Mucosa of stomach (tissue), 1 donor: ENCODE results near the gene ENPP7.

Experiments used
- H3K27me3 ChIP-seq: one replicate; pipeline ENCODE4 v1.7.0; 2013; ENCODE audit warnings: mild to moderate bottlenecking, low read length; ENCODE audit not compliant: control insufficient read depth, insufficient read depth
- H3K36me3 ChIP-seq: one replicate; pipeline ENCODE4 v1.7.0; 2013; ENCODE audit warnings: low read length; ENCODE audit not compliant: control insufficient read depth, insufficient read depth
- H3K4me1 ChIP-seq: one replicate; pipeline ENCODE4 v1.7.0; 2013; ENCODE audit warnings: mild to moderate bottlenecking, low read length; ENCODE audit not compliant: control insufficient read depth, insufficient read depth
- H3K4me3 ChIP-seq: one replicate; pipeline ENCODE4 v1.7.0; 2013; ENCODE audit warnings: low read length
- H3K9ac ChIP-seq: one replicate; pipeline ENCODE4 v1.7.0; 2013; ENCODE audit warnings: mild to moderate bottlenecking, low read length, moderate library complexity
- H3K9me3 ChIP-seq: one replicate; pipeline ENCODE4 v1.7.0; 2013; ENCODE audit warnings: mild to moderate bottlenecking, low read length, moderate library complexity; ENCODE audit not compliant: control insufficient read depth
- donor health status: Pancreatic carcinoma.

The ENPP7 gene

DNA sequence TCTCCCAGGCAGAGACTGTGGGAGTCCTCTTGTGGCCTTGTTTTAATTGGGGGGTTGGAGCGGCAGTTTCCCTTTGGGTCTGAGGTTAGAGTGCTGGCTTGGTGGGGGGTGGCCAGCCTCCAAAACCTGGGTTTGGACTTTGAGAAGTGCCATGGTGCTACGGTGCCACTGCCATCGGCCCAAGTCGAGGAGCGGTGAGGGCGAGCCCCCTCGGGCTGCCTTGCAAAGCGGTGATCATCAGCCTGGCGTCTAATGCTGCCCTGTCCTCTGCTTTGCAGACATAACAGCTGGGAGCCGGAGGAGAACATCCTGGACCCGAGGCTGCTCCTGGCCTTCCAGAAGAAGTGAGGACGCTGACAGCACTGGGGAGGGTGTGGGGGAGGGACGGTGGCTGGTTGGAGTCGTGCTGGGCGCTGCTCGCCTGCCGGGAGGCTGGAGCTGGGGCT lies 48.4 kb downstream of the ENPP7 start:
- Histone ChIP-seq H3K4me1 (peaks cover 16% of the 10 kb centered on the region), H3K27me3 (peaks cover 63% of the 10 kb centered on the region), H3K9ac (no peak overlapping the region), H3K36me3 (no peaks in the 10 kb centered on the region), H3K9me3 (no peaks in the 10 kb centered on the region), H3K4me3 (no peak overlapping the region)

DNA sequence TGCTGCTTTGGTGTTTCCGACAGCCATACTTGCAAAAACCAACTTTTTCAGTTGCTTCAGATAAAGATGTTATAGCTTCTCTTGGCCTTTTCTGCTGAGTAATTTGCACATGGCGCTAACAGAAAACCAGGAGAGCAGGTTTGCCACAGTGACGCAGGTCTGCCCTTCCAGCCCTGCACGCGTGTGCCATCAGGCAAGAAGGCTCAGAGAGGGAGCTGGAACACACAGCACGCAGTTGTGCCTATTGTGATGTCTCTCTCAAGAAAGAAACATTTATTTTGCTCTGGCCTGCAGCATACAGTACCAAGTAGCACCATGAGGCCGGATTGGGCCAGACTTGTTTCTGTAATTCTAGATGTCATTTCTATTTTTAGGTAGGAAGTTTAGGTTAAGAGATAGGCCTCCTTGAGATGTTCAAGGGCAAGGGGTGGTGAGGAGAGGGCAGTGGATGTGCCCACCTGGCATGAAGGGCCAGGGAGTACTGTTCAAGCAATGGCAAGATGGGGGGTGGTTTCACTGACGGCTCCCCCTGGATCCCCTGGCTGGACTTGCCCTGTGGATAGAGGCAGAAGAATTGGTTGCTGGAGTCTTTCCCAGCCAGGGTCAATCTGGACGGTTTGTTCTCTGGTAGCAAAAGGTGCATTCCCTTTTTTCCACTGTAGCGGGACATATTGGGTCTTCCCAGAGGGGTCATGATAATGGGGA lies 49.1 kb downstream of the ENPP7 start:
- Histone ChIP-seq H3K9me3 (no peaks in the 10 kb centered on the region), H3K27me3 (peaks cover 59% of the 10 kb centered on the region), H3K36me3 (no peaks in the 10 kb centered on the region), H3K4me3 (no peak overlapping the region), H3K4me1 (peaks cover 16% of the 10 kb centered on the region), H3K9ac (no peak overlapping the region)

DNA sequence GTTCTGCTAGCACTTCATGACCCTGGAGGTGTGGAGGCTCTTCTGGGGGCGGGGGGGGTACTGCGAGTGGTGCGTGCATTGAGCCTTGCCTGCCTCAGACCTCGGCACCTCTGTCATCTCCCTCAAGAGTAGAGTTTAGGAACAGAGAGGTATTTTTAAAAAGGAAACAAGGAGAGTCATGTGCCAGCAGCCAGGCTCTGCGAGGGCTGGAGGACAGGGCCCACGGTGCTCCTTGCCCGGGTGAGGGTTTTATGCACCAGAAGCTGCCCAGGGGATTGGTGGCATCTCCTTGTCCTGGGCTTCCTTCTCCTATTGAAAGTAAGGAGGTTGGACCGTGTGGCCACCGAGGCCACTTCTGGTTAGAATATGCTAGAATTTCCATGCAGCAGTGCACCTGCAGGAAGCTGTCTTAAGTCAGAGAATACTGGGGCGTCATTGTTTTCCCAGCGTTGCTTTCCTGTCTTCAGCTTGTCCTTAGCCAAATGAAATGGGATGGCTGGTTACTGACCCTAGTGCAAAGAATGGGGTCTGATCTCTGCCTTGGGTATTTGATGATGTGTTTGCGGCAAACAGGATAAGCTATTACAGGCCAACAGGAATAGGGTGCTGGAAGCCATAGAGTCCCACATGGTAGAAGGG lies 50.4 kb downstream of the ENPP7 start:
- Histone ChIP-seq H3K9ac (no peak overlapping the region), H3K36me3 (no peaks in the 10 kb centered on the region), H3K4me3 (no peak overlapping the region), H3K9me3 (no peaks in the 10 kb centered on the region), H3K4me1 (peaks cover 16% of the 10 kb centered on the region), H3K27me3 (peaks cover 55% of the 10 kb centered on the region)

DNA sequence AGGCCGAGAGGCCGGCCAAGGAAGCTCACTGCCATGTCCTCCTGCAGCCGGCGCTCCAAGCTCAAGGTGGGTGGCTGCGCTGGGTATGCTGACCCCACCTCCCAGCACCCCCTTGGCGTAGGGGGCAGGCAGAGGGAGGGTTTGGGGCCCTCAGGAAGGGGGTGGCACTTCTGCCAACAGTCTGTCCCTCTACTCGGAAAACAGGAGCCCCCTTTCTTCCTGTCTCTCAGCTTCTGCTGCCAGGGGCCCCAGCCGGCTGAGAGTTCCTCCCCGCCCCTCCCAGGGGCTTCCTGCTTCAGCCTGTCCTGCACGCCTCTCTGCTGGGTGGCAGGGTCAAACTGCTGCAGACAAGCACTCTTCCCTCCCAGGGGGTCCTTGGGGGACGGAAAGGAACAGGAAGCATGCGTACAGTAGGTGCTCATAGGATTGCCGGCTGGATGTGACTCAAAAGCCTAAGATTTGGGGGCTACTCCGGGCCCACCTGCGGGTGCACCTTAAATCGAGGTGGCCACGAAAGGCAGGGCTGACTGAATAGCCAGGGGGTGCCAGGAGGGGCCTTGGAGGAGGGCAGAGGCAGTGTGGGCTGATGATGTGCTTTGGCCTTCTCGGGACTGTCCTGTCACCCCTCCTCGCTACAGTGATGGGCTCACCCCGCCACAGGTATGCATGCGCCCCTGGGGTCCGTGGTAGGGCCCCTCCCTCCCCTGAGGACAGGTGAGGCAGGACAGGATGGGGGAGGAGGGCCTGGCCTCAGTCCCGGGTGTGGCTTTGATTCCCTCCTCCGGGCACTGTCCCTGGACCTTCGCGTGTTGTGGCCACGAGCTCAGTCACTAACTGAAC lies 51.2 kb downstream of the ENPP7 start:
- Histone ChIP-seq H3K9me3 (no peaks in the 10 kb centered on the region), H3K4me3 (no peak overlapping the region), H3K9ac (no peak overlapping the region), H3K4me1 (peaks cover 15% of the 10 kb centered on the region), H3K36me3 (no peaks in the 10 kb centered on the region), H3K27me3 (peaks cover 55% of the 10 kb centered on the region)

DNA sequence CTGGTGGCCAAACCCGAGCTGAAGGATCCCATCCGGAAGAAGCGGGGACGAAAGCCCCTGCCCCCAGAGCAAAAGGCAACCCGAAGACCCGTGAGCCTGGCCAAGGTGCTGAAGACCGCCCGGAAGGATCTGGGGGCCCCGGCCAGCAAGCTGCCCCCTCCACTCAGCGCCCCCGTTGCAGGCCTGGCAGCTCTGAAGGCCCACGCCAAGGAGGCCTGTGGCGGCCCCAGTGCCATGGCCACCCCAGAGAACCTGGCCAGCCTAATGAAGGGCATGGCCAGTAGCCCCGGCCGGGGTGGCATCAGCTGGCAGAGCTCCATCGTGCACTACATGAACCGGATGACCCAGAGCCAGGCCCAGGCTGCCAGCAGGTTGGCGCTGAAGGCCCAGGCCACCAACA lies 53.1 kb downstream of the ENPP7 start:
- H3K9ac ChIP-seq, result no peak overlapping the region
- no peaks in the 10 kb centered on the region for H3K36me3 ChIP-seq
- peaks cover 4% of the 10 kb centered on the region for H3K4me1 ChIP-seq
- no peaks in the 10 kb centered on the region for H3K9me3 ChIP-seq
- H3K4me3 ChIP-seq, result no peak overlapping the region
- peaks cover 54% of the 10 kb centered on the region for H3K27me3 ChIP-seq

DNA sequence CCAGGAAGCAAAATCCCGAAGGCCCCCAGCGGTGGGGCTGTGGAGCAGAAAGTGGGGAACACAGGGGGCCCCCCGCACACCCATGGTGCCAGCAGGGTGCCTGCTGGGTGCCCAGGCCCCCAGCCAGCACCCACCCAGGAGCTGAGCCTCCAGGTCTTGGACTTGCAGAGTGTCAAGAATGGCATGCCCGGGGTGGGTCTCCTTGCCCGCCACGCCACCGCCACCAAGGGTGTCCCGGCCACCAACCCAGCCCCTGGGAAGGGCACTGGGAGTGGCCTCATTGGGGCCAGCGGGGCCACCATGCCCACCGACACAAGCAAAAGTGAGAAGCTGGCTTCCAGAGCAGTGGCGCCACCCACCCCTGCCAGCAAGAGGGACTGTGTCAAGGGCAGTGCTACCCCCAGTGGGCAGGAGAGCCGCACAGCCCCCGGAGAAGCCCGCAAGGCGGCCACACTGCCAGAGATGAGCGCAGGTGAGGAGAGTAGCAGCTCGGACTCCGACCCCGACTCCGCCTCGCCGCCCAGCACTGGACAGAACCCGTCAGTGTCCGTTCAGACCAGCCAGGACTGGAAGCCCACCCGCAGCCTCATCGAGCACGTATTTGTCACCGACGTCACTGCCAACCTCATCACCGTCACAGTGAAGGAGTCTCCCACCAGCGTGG lies 53.7 kb downstream of the ENPP7 start:
- H3K36me3 ChIP-seq, result no peaks in the 10 kb centered on the region
- H3K4me3 ChIP-seq, result no peak overlapping the region
- no peak overlapping the region for H3K9ac ChIP-seq
- H3K27me3 ChIP-seq, result peaks cover 54% of the 10 kb centered on the region
- no peaks in the 10 kb centered on the region for H3K9me3 ChIP-seq
- no peaks in the 10 kb centered on the region for H3K4me1 ChIP-seq

DNA sequence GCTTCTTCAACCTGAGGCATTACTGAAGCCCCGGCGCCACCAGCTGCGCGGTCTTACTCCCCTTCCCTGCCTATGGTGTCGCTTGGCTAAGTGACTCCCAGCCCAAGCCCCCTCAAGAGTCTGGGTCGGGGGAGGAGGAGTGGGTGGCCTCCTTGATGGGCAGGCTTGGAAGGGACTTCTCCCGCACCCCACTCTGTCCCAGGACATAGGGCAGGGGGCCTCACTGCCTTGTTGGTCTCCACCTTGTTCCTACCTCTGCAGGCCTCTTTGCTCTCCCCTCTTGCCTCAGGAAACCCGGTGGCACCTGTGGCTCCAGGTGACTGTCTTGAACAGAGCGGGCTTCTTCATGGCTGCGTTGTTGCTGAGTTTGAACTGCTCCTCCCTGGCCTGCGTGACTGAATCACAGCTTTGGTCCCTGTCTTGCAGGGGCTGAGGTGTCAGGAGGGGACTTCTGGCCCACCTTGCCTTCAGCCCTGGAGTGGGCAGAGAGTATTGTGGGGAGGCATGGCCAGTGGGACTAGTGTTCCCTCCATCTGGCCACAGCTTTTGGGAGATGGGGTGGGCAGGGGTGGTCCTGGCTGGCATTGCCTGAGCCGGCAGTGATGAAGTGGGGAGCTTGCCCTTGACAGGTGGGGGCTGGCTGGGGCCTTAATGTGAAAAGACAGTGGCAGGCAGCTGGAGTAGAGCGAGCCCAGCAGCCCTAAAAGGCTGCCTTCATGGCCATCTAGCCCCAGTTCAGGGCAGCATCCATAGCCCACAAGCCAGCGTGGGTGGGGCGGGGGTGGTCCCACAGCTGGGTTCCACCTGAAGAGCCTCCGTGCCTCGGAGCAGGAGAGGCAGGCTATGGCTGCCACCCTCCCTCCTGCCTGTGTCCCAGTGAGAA lies 54.5 kb downstream of the ENPP7 start:
- no peaks in the 10 kb centered on the region for H3K9me3 ChIP-seq
- no peak overlapping the region for H3K9ac ChIP-seq
- H3K4me3 ChIP-seq, result no peak overlapping the region
- H3K36me3 ChIP-seq, result no peaks in the 10 kb centered on the region
- peaks cover 4% of the 10 kb centered on the region for H3K4me1 ChIP-seq
- H3K27me3 ChIP-seq, result peaks cover 56% of the 10 kb centered on the region

DNA sequence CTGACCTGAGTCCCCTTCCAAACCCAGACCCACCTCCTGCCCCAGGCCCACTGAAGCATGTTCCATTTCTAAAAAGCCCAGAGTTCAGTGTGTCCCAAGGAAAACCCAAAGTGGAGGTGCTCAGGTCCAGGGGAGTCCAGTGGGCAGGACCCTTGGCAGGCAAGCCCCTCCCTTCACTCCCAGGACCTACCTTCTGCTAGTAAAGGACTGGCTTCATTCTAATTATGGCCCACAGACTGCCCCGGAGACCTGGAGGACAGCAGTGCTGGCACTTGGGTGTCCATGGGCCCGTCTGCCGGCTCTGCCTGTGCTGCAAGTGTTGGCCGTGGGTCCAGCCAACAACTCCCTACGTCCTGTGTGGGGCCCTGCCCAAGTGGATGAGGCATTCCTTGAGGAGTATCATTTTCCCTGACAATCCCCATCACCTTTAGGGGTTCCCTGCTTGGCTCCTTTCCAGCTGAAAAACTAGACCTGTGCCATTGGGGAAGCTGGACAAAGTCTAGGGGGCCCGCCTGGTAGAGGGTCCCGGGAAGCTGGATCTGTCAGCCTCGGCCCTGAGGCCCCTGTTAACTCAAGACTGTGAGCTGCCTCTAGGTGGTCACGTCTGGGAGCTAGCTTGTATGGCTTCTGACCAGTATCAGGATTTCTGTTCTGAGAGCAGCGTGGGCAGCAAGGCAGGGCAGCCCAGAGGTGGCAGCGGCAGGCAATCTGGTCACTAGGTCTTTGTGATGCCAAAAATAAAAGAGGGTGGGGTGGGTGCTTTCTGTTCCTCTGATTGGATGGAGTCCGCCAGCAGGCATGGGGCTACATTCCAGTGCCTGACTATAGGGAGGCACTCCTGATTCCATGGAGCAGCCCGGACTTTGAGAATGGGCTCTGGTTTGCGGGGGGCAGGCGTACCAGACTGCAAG lies 55.4 kb downstream of the ENPP7 start:
- H3K9me3 ChIP-seq, result no peaks in the 10 kb centered on the region
- H3K27me3 ChIP-seq, result peaks cover 65% of the 10 kb centered on the region
- H3K4me1 ChIP-seq, result peaks cover 10% of the 10 kb centered on the region
- H3K9ac ChIP-seq, result no peak overlapping the region
- H3K36me3 ChIP-seq, result no peaks in the 10 kb centered on the region
- H3K4me3 ChIP-seq, result no peak overlapping the region

DNA sequence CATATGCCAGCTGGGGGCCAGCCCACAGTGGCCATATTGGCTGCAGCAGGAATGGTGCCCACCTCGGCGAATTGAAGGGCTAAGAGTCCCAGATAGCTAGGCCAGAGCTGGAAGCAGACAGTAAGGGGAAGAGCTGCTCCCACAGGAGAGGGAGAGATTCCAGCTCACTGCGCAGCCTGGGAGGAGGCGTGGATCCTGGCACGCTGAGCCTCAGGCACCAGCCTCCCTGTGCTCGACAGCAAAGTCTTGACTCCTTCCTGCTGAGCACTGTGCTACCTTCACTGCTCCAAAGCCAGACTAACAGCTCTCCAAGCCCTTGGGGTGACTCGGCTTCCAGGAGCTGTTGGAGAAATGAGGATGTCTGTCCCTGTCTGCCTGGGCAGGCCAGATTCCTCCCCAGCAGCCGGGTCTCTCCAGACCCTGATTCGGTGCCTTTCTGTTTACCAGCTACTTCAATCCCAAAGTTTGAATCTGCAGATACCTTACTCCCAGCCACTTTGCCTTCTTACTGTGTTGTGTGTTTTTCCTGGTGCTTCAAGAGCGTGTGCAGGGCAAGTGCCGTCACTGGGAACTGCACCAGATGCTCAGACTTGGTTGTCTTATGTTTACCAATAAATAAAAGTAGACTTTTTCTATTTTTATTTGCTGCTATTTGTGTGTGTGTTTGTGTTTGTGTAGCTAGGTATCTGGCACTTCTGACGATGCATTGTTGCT lies 56.3 kb downstream of the ENPP7 start:
- H3K4me3 ChIP-seq, result no peak overlapping the region
- H3K9me3 ChIP-seq, result no peaks in the 10 kb centered on the region
- no peaks in the 10 kb centered on the region for H3K36me3 ChIP-seq
- H3K4me1 ChIP-seq, result peaks cover 17% of the 10 kb centered on the region
- no peak overlapping the region for H3K9ac ChIP-seq
- peaks cover 70% of the 10 kb centered on the region for H3K27me3 ChIP-seq

DNA sequence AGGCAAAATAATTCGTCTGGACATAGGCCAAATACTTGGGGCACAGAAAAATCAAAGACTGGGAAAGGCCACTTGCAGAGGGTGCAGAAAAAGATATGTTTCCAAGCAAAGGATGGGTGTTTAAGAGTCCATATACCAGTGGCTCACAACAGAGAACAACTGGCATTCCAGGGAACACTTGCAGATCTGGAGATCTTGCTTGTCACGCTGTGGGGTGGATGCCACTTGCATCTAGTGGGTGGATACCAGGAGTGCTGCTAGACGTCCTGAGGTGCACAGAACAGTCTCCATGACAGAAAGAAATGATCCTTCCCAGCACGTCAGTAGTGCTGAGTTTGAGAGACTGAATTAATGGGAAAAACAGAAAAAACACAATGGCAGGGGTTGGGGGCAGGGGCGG lies 57.7 kb downstream of the ENPP7 start:
- Histone ChIP-seq H3K4me3 (no peak overlapping the region), H3K36me3 (no peaks in the 10 kb centered on the region), H3K9me3 (no peaks in the 10 kb centered on the region), H3K9ac (no peak overlapping the region), H3K27me3 (peaks cover 80% of the 10 kb centered on the region), H3K4me1 (peaks cover 23% of the 10 kb centered on the region)
